Stimulated activated CD8-positive, alpha-beta memory T cell treated with anti-CD3 and anti-CD28 coated beads, Interleukin-12 subunit alpha, Interleukin-12 subunit beta, amount 100 ng/mL, for 4 hours (primary cell): ENCODE data around the gene MYH11.
"Not testable (repeated sequence)": the region's sequence is repeated elsewhere in the genome, so short reads cannot be mapped to it uniquely, and the experiment has no call there.

Source experiments
- DNase-seq: peaks from one replicate; pipeline ENCODE4 v3.0.0-alpha.2; 2020; ENCODE audit warnings: low read depth

Gene MYH11

GRCh38 chr16:15839204-15839603, 17.6 kb downstream of the MYH11 start:
- not testable (repeated sequence) for DNase-seq

- no peak for DNase-seq
These were observed 19.1 kb downstream of the MYH11 start for GRCh38 chr16:15837761-15838160.

GRCh38 chr16:15836965-15837611, 19.7 kb downstream of the MYH11 start:
- DNase-seq, result no peak

DNA sequence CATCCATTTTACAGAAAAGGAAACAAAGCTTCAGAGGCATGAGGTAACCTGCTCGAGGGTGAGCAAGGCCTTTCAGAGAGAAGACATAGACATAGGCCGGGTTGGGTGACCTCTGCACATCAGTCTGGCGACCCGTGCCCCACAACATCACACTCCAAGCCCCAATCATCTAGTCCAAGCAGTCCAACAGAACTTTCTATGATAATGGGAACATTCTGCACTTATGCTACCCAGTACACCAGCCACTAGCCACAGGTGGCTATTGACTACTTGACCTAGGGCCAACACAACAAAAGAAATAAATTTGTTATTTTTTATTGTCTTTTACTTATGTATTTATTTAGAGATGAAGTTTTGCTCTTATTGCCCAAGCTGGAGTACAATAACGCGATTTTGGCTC, 20.8 kb downstream of the MYH11 start:
- DNase-seq, result no peak

DNA sequence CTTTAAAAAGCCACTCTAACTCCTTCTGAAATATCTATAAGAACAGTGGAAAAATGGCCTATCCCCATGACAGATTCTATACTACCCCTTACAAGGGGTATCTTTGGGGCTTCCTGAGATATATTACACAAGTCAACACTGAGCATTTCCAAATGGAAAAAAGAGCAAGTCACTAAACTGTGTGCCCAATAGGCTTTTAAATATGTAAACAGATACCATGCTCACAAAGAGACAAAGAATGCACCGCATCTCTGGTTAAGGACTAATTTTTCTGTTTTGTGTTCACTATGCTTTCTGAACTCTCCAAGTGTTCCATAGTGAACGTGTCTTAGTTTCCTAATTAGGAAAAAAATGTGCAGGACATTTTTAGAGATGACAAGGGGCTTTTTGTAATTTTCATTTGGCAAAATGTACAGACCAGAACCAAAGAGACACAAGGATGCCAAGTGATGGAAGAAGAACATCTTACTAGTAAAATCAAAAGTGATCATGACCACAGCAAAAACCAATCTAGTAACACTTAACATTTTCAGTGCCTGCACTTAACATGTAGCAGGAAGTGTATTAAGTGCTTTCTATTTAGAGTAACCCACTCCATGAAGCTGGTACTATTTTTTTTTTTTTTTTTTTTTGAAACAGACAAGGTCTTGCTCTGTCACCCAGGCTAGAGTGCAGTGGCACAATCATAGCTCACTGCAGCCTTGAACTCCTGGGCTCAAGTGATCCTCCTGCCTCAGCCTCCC, 21.5 kb downstream of the MYH11 start:
- DNase-seq, result no peak

GRCh38 chr16:15834502-15834901, 22.3 kb downstream of the MYH11 start:
- no peak for DNase-seq

DNA sequence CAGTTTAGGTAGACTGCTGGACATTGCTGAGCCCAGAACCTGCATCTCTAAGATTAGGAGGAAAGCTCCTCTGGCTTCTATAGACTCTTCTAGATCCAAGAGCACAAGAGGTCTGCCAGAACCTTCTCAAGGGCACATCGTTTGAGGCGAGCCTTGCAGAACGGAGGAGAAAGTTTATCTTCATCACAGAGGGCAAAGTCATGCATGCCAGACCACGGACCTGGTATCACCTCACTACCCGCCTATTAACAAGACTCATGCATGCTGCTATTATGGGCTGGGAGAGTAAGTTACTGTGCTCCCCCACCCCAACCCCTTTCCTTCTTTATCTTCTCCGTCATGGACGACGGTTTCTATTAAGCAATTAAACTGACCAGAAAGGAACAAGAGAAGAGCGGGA, 23.3 kb downstream of the MYH11 start:
- DNase-seq, result no peak

DNA sequence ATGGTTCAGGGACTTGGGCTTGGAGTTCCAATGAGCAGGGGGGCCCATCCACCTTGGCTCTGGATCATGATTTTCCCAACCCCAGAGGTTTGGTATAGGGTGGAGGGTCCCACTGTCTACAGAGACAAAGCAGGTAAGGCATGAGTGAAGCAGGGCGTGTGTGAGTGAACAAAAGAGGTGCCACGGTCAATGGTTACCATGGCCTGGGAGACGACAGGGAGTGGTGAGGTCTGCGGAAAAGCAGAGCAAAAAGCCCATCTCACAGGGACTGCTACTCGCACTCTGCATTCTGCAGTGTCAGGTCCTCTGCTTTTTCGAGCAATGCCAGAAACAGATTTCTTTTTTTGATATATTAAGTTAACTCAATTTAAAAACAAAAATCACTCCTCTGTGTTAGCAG, 24.6 kb downstream of the MYH11 start:
- no peak for DNase-seq

DNA sequence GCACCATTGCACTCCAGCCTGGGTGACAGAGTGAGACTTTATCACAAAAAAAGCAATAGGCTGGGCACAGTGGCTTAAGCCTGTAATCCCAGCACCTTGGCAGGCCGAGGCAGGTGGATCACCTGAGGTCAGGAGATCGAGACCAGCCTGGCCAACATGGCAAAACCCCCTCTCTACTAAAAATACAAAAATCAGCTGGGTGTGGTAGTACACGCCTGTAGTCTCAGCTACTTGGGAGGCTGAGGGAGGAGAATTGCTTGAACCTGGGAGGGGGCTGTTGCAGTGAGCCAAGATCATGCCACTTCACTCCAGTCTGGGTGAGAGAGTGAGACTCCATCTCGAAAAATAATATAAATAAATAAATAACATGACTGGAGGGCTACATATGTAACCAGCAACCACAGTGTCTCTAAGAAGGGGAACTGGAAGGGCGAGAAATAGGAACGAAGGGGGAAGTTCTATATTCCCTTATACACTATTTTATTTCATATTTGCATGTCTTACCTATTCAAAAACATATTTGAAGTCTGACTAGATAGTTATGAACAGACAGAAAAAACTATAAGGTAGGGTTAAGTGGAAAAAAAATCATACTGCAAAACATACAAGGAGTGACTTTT, 25.9 kb downstream of the MYH11 start:
- no peak for DNase-seq

DNA sequence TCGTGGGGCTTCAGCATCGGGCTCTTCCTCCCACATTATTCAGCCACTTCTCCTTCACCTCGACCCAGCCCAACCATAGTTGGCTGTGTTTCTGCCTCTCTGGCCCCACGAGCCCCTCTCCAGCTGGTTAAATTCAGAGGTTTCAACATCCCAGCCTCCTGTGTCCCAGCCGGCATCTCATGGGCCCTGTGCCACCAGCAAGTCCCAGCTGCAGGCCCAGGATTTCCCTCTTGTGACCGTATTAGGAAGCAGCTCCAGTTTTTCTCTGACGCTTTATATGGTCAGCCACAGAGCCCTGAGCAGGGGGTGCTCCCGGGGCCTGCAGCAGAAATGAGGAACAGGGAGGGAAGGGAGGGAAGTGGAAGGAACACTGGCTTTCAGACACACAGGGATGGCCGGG, 27.4 kb downstream of the MYH11 start:
- DNase-seq, result no peak

- DNase-seq, result no peak
These were observed 29.0 kb downstream of the MYH11 start for GRCh38 chr16:15827709-15828343.

GRCh38 chr16:15827299-15827698, 29.5 kb downstream of the MYH11 start:
- DNase-seq, result no peak

GRCh38 chr16:15825750-15826305, 31.0 kb downstream of the MYH11 start:
- DNase-seq, result no peak

DNA sequence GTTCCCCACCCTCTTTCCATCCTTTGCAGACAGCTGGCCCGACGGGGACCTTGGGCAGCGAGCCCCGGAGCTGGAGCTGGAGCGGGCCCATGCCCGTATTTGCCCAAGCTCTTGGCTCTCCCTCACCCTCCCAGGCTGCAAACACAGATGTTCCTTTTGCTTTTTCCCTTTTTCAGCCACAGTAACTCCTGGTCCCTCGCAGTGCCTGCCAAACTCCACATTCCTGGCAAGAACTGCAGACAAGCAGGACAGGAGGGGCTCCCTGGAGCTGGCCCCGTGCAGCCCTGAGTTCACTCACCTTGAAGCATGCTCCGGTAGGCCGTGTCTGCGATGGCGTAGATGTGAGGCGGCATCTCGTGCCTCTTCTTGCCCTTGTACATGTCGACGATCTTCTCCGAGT, 33.9 kb downstream of the MYH11 start:
- no peak for DNase-seq

GRCh38 chr16:15820837-15821236, 36.0 kb downstream of the MYH11 start:
- no peak for DNase-seq

- no peak for DNase-seq
These were observed 37.8 kb downstream of the MYH11 start for GRCh38 chr16:15819046-15819445.

DNA sequence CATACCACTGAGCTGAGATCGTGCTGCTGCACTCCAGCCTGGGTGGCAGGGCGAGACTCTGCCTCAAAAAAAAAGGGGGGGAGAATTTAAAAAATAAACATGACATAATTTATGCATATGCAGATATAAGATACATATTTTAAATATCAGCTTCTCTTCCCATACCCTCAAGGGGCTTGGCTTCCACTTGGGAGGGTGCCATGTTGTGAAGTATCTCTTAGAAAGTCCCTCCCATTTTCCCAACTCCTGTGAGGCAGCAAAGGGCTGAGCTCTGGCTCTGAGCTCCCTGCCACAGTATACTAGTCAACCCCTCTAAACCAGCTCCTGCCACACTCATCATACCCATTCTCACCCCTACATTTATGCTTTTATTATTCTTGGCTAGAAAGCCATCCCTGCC, 39.4 kb downstream of the MYH11 start:
- no peak for DNase-seq

- DNase-seq, result no peak
These were observed 40.6 kb downstream of the MYH11 start for GRCh38 chr16:15816228-15816627.

DNA sequence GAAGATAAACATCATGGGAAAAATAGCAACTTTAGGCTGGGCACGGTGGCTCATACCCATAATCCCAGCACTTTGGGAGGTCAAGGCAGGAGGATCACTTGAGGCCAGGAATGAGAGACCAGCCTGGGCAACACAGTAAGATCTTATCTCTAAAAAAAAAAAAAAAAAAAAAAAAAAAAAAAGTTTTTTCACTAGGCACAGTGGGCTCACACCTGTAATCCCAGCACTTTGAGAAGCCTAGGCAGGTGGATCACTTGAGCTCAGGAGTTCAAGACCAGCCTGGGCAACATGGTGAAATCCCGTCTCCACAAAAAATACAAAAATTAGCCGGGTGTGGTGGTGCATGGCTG, 44.5 kb downstream of the MYH11 start:
- DNase-seq, result not testable (repeated sequence)

DNA sequence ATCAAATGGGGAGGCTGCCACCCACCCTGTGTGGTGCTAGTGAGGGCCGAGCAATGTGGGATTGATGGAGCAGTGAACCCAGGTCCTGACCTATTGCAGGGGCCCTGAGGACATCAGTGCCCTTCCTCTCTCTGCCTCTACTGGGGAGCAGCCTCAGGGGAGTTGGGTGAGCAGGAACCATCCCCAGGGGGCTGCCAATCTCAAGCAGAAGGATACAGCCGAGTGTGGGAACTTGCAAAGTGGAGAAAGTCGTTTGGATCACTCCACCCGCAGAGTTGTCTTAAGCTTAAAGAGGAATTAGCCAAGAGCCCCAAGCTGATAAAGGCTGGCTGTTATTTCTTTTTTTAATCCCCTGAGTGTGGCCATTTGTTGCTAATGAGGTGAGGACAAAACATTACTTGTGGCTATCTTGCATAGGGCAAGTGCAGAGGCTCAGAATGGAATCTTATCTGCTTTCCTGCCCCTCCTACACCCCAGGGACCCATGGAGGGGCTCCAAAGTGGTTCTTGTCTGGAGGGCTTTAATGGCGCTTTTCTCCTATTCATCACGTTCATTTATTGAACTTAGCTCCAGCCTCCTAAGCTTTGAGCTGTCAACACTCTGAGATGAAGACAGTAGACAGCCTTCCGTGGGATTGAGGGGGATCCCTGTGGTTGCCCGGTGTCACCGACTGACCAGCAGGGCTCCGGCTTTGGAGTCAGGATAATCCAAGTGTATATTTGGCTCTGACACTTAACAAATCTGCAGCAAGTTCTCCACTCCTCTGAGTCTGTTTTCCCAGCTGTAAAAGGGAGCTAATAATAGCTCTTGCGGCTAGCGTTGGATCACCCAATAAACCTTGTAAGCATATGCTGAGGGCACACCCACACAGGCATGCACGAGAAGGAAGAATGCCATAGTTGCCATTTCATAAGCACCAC, 45.1 kb downstream of the MYH11 start:
- no peak for DNase-seq

GRCh38 chr16:15810949-15811348, 45.9 kb downstream of the MYH11 start:
- DNase-seq, result no peak

GRCh38 chr16:15810411-15810810, 46.4 kb downstream of the MYH11 start:
- DNase-seq, result no peak
